Measurements from ENCODE around the gene UNC13B. TPM values are rescaled to one million over a fixed set of nuclear protein-coding genes. Genes with fewer than 3 reads are reported as not detected.
A peak's percentile ranks its signal among the peaks of the same experiment; 100 is the strongest.

Gene UNC13B
- total RNA-seq, 1 experiment from 2014 or later: 48.2 TPM

DNA sequence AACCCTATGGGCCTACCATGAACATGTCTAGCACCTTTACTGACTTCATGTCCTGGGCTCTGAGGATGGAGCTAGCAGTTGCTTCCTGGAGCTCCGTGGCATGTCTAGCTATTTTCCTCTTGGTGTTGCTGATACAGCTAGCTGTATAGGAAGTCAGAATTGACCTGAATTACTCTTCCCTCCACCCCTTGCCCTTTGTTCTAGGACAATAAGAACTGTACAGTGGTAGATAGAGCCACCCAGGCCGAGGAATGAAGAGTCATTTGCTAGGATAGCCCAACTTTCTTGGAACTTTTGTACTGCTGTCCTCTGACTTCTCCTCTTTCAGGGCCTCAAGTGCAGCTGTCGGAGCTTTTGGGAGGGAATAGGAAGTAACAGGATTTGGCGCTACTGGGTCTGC is 218.2 kb downstream of the UNC13B start:
- Histone ChIP-seq H2AK5ac (ENCODE audit: insufficient read length, low read length) (no peak overlapping the region), H3K14ac (ENCODE audit: insufficient read depth, low read length) (no peak overlapping the region), H2AFZ (ENCODE audit: low read length) (no peak overlapping the region), H3K23ac (ENCODE audit: insufficient read length, low read depth, low read length) (no peak overlapping the region), H2BK5ac (ENCODE audit: insufficient read length, low read length) (no peak overlapping the region), H3K9ac (ENCODE audit: extremely low read depth, insufficient read length, low read length) (no peak overlapping the region), H3T11ph (ENCODE audit: low read length) (no peak overlapping the region), H3K18ac (ENCODE audit: insufficient read length, low read depth, low read length) (no peak overlapping the region), H3K27me3 (ENCODE audit: insufficient read depth, low read length) (no peaks in the 10 kb centered on the region), H2BK12ac (ENCODE audit: insufficient read length, low read depth, low read length) (no peak overlapping the region), H3K23me2 (ENCODE audit: insufficient read length, low read depth, low read length, poor library complexity, severe bottlenecking) (no peaks in the 10 kb centered on the region), H2BK120ac (ENCODE audit: low read depth, low read length, poor library complexity, severe bottlenecking) (no peak overlapping the region), H3K4me1 (ENCODE audit: insufficient read depth, low read length) (no peaks in the 10 kb centered on the region), H3K4me2 (ENCODE audit: insufficient read depth, insufficient read length, low read length) (no peak overlapping the region), H3K27ac (ENCODE audit: insufficient read length, low read depth, low read length) (no peak overlapping the region), H3K79me1 (ENCODE audit: insufficient read depth, low read depth, low read length, poor library complexity, severe bottlenecking) (no peaks in the 10 kb centered on the region), H3K4ac (ENCODE audit: low read depth, low read length) (no peak overlapping the region), H4K5ac (ENCODE audit: insufficient read length, low read depth, low read length) (no peak overlapping the region), H2BK20ac (ENCODE audit: low read depth, low read length, poor library complexity, severe bottlenecking) (no peak overlapping the region), H4K8ac (replicated peaks; ENCODE audit: insufficient read length, low read depth, low read length) (no peak overlapping the region), H2BK15ac (ENCODE audit: low read depth, low read length) (no peak overlapping the region), H3K9me3 (ENCODE audit: control insufficient read depth, low read depth, low read length) (no peaks in the 10 kb centered on the region), H3K79me2 (ENCODE audit: insufficient read depth, low read length) (no peaks in the 10 kb centered on the region), H4K91ac (ENCODE audit: insufficient read length, low read depth, low read length) (no peak overlapping the region), H4K20me1 (ENCODE audit: control insufficient read depth, insufficient read depth, insufficient read length) (no peaks in the 10 kb centered on the region), H3K56ac (ENCODE audit: insufficient read length, low read depth, low read length) (no peak overlapping the region)
- Mint-ChIP-seq H3K4me3 (no peak overlapping the region), H3K4me1 (peaks cover 0 to under 1% of the 10 kb centered on the region in 2 experiments; a peak in 1 of 4 replicates), H3K9me3 (no peaks in the 10 kb centered on the region), H3K27me3 (ENCODE audit: low read depth) (no peaks in the 10 kb centered on the region), H3K36me3 (ENCODE audit: insufficient read depth in 1 of 3, low read depth in 3 of 3) (peaks cover 0 to 16% (median 4%) of the 10 kb centered on the region in 3 experiments; a peak in 4 of 7 replicates), H3K27ac (peak overlapping the region in 1 of 3 experiments; percentile 39; a peak in 1 of 7 replicates)
- no peak for TF ChIP-seq CTCF (conservative IDR thresholded peaks at IDR 0.05)
- DNase-seq: no peak
- WGBS (ENCODE audit: extremely low coverage, insufficient read length, low lambda C conversion rate): no CpG with 5 or more reads among the region's 4 CpGs
